A549 treated with RU486 at 1 μM for 4 hours (cell line): ENCODE data around the gene HID1. TPM values are rescaled to one million over a fixed set of nuclear protein-coding genes. Genes with fewer than 3 reads are reported as not detected.

Source experiments
- total RNA-seq: library from RNA; stranded (reverse); fragments of 200-300 nt; extraction: Qiagen RNA extraction; gene quantifications from 5 replicates; pipeline ENCODE4 v1.2.3, GENCODE V29; 2022; ENCODE audit warnings: low read depth

HID1 gene, protein sequence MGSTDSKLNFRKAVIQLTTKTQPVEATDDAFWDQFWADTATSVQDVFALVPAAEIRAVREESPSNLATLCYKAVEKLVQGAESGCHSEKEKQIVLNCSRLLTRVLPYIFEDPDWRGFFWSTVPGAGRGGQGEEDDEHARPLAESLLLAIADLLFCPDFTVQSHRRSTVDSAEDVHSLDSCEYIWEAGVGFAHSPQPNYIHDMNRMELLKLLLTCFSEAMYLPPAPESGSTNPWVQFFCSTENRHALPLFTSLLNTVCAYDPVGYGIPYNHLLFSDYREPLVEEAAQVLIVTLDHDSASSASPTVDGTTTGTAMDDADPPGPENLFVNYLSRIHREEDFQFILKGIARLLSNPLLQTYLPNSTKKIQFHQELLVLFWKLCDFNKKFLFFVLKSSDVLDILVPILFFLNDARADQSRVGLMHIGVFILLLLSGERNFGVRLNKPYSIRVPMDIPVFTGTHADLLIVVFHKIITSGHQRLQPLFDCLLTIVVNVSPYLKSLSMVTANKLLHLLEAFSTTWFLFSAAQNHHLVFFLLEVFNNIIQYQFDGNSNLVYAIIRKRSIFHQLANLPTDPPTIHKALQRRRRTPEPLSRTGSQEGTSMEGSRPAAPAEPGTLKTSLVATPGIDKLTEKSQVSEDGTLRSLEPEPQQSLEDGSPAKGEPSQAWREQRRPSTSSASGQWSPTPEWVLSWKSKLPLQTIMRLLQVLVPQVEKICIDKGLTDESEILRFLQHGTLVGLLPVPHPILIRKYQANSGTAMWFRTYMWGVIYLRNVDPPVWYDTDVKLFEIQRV
- 6.1 to 9.2 TPM (median 9.0 TPM) in 5 replicates for total RNA-seq

DNA sequence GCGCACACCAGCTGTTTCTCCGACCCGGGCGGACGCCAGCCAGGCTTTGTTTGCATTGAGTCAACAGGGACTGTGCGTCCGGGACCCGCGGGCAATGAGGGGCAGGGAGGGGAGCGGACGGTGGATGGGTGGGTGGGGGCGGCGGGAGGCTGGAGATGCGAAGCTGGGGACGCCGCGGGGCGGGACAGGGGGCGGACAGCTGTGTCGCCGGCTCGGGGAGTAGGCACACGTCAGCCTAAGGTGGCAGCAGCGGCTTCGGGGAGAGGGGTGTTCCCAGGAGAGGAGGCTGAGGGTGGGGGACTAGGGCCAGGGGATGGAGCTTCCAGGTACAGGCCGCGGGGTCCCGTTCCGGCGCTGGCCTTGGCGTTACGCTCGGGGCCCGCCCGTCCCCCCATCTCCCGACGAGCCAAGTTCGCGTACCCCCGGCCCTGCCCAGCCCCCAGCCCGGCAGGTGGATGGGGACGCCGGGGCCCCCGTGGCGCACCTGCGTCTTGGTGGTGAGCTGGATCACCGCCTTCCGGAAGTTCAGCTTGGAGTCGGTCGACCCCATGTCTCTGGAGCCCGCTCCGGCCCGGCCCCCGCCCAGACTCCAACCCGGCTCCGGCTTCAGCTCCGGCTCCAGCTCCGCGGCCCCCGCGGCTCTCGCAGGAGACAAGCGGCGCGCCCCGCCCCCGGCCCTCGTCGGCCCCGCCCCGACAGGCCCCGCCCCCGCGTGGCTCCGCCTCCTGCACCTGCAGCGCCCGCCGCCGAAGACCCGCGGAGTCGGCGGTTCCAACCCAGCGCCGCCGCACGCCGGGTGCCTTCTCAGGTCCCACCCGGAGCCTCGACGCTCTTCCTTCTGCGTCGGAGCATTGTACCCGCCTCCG is at the start of gene HID1:
Gene HID1 (minus strand): TSS at position 653 of the 866 bp plus-strand sequence. CDS start 103 bp downstream, at position 550.

DNA sequence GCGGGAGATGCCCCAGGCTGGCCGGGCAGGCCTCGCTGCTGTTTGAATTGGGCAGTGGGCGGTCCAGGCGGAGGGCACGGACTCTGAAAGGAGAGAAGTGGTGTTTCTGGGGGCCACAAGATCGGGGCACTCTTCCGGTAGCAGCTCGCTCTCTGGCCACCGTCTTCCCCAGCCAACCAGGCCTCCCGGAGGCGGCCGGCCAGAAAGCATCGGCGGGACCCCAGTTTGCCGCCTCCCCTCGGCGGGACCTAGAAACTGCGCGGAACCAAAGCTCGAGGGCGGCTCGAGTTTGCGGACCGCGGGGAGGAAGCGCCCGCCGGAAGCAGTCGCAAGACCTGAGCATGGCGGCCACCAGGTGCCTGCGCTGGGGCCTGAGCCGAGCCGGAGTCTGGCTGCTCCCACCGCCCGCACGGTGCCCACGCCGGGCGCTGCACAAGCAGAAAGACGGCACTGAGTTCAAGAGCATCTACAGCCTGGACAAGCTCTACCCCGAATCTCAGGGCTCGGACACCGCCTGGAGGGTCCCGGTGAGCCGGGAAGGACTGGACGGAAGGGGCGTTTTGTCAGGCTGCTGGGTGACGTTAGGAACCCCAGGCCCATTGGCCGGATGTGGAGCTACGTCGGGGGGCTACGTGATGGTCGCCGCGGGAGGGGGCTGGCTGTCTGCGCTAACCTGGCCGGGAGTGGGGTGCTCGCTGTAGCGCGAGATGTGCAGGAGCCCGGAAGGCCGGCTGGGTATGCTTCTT is 40.0 kb upstream of the HID1 start, which contains the start of gene MRPL58:
Gene MRPL58 (plus strand): TSS at position 325 of the 746 bp plus-strand sequence. CDS start 17 bp downstream, at position 342.

DNA sequence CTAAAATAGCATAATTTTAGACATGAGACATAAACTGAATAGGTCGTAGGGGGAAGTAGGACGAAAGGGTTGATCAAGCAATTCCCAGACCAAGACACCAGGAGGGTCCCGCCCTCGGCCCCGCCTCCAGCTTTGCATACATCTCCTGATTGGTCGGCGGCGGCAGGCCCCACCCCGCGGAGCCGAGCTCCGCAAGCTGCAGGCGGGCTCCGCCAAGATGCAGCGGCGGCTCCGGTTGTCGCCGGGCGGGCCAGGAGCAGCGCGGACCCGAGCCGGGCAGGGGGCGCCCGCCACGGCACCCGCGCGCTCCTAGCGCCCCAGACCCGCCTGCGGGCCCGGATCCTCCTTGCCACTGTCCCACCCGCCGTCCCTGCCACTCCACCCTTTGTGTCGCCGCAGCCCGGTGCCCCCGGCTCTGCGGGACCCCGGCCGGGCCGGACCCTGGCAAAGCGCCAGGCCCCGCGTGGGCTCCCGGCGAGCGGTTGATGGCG is 14.9 kb upstream of the HID1 start, which contains the start of gene CDR2L:
Gene CDR2L (plus strand): TSS at position 215 of the 491 bp plus-strand sequence. CDS start 412 bp downstream, outside the sequence.

DNA sequence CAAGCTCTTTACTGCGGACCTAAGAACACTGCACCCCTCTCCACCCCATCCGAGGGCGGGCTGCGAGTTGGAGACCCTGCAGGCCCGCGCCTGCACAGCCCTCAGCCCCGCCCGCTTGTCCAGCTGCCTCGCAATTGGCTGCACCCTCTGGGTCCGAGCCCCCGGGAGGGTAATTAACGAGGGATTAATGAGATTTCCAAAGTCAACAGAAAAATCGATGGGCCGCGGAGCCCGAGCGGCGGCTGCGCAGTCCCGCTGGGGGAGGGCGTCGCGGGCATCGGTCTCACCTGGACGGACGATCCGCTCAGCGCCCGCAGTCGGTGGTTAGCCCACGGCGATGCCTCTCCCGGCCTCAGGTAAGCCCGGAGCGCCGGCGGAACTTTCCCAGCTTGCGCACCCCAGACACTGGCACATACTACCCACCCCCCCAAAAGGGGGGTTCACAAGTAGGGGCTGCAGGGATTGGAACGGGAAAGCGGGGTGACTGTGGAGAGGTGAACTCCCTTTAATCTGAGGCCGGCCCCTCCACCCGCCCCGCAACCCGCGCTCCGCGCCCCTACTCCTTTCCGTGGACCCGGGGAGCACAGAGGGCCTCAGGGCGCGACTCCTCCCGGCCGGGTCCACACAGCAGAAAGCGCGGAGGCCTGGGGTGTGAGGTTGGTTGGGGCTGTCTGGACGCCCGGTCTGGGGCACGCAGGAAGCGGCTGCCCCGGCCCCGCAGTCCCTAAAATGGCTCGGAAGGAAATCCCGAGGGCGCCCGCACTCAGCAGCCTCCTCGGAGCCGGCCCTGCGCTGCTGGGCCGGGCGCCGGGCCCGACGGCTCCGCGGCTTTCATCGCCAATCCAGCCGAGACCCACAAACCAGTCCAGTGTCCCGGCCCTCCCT is 36.7 kb downstream of the HID1 start, which contains the start of gene OTOP3:
Gene OTOP3 (plus strand): TSS at position 314 of the 885 bp plus-strand sequence. CDS start 24 bp downstream, at position 338.

DNA sequence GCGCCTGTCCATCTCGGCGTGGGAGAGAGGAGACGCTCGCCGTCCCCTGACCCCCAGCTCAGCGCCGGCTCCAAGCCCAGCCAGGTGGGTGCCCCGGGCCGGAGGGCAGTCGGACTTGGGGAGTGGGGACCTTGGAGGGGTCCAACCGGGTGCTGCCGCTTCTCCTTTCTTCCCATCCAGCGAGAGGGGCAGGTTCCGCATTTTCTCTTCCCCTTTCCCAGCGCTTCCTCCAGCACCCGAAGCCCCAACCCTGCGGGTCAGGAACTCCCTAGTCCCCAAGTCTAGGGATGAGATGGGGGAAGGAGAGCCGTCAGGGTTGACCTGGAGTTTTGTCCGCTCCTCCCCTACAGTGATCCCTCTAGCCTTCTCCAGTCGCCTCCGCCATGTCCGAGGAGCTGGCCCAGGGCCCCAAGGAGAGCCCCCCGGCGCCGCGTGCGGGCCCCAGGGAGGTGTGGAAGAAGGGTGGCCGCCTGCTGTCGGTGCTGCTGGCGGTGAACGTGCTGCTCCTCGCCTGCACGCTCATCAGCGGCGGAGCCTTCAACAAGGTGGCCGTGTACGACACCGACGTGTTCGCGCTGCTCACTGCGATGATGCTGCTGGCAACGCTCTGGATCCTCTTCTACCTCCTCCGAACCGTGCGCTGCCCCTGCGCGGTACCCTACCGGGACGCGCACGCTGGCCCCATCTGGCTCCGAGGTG is 48.2 kb downstream of the HID1 start, which contains the start of gene OTOP2:
Gene OTOP2 (plus strand): TSS at position 24 of the 699 bp plus-strand sequence. CDS start 360 bp downstream, at position 384.

DNA sequence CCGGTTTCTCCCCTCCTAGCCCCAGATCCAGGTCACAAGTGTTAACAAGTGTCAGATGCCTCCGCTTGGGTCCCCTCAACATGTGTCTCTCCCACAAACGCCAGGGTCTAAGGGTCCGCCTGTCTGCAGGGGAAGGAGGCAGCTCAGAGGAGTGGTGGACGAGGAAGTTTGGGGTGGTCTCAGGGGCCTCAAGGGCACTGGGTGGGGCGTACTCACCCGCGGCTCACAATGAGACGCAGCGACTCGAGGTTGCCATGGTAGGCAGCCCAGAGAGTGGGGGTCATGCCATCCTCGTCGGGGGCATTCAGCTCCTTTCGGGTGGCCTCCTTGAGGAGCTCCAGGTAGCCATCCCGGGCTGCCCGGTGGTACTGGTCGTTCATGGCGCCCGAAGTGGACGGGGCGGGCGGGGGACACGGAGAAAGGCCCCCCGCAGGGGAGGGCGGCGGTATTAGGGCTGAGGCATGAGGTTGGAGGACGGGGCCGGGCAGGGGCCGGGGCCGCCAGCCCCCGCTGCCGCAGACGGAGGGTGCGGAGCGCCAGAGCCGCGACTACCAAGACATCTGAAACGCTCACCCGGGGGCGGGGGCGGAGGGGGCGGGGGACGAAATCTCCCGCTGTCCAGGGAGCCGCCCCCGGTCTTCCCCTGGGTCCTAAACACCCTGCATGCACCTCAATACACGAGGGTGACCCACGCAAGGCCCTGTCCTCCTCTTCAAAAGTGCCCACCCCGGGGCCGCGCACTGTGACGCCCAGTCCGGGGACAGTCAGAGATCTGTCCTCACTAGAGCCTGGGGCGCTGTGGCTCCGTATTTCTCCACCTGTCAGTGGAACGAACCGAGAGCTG is 49.6 kb downstream of the HID1 start, which contains the start of gene USH1G:
Gene USH1G (minus strand): TSS at position 562 of the 844 bp plus-strand sequence. CDS start 182 bp downstream, at position 380.

Other genes starting within 250 kb of the HID1 start
- 1.0 to 3.1 TPM (median 1.2 TPM) in 5 replicates for gene RAB37, start 235.5 kb downstream of the HID1 start, total RNA-seq
- gene NHERF1, start 224.1 kb downstream of the HID1 start, total RNA-seq = 31.7 to 46.3 TPM (median 44.9 TPM) in 5 replicates
- gene NAT9, start 196.4 kb downstream of the HID1 start, total RNA-seq = 47.7 to 60.1 TPM (median 54.9 TPM) in 5 replicates
- 0.13 to 0.50 TPM (median 0.28 TPM) in 5 replicates for gene GRIN2C, start 112.9 kb downstream of the HID1 start, total RNA-seq
- gene FDXR, start 99.8 kb downstream of the HID1 start, total RNA-seq = 42.6 to 65.7 TPM (median 63.3 TPM) in 5 replicates
- 0.07 TPM in 1 of 5 replicates, not detected in the others for gene FADS6, start 79.1 kb downstream of the HID1 start, total RNA-seq
- 0.07 TPM in 3 of 5 replicates, not detected in the others for gene USH1G, start 49.5 kb downstream of the HID1 start, total RNA-seq
- gene OTOP2, start 48.5 kb downstream of the HID1 start, total RNA-seq = 0.07 to 0.11 TPM in 2 of 5 replicates, not detected in the others
- not detected in 5 replicates for gene OTOP3, start 36.9 kb downstream of the HID1 start, total RNA-seq
- 35.6 to 53.4 TPM (median 48.8 TPM) in 5 replicates for gene CDR2L, start 14.9 kb upstream of the HID1 start, total RNA-seq
- 76.3 to 88.4 TPM (median 82.0 TPM) in 5 replicates for gene MRPL58, start 39.9 kb upstream of the HID1 start, total RNA-seq
- 461 to 594 TPM (median 516 TPM) in 5 replicates for gene ATP5PD, start 74.2 kb upstream of the HID1 start, total RNA-seq
- 28.0 to 30.8 TPM (median 29.8 TPM) in 5 replicates for gene KCTD2, start 74.5 kb upstream of the HID1 start, total RNA-seq
- 22.1 to 37.5 TPM (median 30.9 TPM) in 5 replicates for gene SLC16A5, start 115.2 kb upstream of the HID1 start, total RNA-seq
- gene ARMC7, start 137.2 kb upstream of the HID1 start, total RNA-seq = 17.1 to 22.7 TPM (median 18.6 TPM) in 5 replicates
- 82.9 to 136 TPM (median 131 TPM) in 5 replicates for gene NT5C, start 159.0 kb upstream of the HID1 start, total RNA-seq
- gene JPT1, start 181.8 kb upstream of the HID1 start, total RNA-seq = 699 to 981 TPM (median 832 TPM) in 5 replicates
- 369 to 399 TPM (median 390 TPM) in 5 replicates for gene SUMO2, start 210.2 kb upstream of the HID1 start, total RNA-seq
- gene NUP85, start 232.9 kb upstream of the HID1 start, total RNA-seq = 84.5 to 125 TPM (median 100 TPM) in 5 replicates